NK-92 (cell line): ENCODE data around the gene ZNF579.

Experiments used
- DNase-seq: peaks from one replicate; lab custom pipeline; 2025; ENCODE audit not compliant: unreplicated experiment; lab: John Stamatoyannopoulos, UW

ZNF579 gene, protein sequence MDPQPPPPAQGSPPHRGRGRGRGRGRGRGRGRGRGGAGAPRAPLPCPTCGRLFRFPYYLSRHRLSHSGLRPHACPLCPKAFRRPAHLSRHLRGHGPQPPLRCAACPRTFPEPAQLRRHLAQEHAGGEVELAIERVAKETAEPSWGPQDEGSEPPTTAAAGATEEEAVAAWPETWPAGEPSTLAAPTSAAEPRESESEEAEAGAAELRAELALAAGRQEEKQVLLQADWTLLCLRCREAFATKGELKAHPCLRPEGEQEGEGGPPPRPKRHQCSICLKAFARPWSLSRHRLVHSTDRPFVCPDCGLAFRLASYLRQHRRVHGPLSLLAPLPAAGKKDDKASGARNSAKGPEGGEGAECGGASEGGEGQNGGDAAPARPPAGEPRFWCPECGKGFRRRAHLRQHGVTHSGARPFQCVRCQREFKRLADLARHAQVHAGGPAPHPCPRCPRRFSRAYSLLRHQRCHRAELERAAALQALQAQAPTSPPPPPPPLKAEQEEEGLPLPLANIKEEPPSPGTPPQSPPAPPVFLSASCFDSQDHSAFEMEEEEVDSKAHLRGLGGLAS

DNA sequence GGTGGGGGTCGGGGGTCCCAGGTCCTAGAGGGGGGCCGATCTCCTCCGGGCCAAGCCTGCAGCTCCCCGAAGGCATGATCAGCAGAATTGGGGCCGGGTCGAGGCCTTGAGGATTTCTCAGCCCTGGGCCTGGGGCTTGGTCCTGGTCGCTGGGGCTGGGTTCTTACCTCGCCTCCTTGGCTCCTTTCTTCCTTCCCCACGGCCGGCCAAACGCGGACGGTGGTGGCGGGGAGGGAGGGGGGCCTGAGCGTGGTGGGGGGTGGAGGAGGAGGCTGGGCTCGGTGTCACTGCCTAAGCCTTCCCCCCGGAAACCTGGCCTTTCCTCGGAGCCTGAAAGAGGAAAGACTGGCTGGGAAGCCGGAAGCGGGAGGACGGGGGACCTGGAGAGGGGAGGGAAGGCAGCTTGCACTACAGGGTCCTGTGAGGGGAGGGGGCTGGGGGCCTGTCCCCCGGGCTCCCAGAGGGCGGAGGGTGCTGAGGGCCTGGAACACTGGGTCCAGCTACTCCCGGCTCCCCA is at the start of gene ZNF579:
TSS of gene ZNF579 (minus strand) at position 221 of the 517 bp plus-strand sequence. CDS start 1,209 bp downstream, outside the sequence.
- no peak for DNase-seq

DNA sequence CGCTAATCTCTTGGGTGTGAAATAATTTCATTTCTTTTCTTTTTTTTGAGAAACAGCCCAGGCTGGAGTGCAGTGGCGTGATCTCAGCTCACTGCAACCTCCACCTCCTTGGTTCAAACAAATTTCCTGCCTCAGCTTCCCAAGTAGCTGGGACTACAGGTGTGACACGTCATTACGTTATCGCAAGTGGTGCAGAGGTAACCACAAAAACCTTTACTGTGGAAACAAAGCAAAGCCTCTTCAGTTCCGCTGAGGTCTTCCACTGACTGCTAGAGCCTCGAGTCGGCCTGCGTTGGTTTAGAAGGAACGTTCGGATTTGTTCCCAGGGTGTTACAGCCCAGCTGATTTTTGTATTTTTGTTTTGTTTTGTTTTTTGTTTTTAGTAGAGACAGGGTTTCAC is 45.7 kb upstream of the ZNF579 start:
- no peak for DNase-seq

DNA sequence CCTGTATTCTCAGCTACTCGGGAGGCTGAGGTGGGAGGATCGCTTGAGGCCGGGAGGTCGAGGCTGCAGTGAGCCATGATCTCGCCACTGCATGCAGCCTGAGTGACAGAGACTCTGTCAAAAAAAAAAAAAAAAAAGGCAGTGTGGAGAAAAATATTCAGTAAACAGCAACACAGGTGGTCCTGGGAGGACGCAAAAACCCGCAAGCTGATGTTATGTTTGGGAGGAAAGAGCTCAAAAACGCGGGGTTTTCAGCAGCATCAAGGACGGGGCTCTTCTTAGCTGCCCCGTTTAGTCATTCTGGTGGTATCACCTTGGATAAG is 44.3 kb upstream of the ZNF579 start:
- DNase-seq: no peak

DNA sequence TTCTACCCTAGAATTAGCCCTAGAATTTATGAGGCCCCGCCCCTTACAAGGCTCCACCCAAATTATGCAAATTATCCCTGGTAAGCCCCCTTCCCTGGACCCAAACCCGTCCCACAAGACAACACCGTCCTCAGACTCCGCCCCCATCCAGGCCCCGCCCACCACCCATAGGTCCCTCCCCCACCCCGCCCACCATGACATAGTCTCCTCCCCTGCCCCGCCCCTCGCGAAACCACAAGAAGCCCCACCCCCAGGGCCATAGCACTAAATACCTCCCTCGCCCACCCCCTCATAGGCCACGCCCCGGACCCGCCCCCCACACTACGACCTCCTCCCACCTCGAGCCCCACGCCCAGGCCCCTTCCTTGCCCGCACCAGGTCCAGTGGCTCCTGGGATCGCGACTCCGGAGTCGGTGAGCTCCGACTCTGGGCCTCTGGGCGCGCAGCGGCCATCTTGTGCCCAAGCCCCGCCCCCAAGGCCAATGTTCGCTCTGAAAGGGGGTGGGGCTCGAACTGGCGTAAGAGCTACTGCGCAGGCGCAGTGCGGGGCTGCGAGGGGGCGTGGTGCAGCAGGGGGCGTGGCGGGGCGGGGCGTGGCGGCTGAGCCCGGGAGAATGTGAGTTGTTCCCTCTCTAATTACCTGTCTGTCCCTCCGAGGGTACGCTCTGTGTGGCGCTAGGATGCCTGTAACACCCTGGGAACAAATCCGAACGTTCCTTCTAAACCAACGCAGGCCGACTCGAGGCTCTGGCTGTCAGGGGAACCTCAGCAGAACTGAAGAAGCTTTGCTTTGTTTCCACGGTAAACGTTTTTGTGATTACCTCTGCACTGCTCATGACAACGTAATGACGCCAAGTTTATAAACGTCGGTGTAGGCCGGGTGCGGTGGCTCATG is 43.7 kb upstream of the ZNF579 start, which contains the start of gene ZNF784:
TSS of gene ZNF784 (minus strand) at position 458 of the 895 bp plus-strand sequence. CDS start at position 453, 5 bp downstream.
- peak; percentile 62 for DNase-seq

DNA sequence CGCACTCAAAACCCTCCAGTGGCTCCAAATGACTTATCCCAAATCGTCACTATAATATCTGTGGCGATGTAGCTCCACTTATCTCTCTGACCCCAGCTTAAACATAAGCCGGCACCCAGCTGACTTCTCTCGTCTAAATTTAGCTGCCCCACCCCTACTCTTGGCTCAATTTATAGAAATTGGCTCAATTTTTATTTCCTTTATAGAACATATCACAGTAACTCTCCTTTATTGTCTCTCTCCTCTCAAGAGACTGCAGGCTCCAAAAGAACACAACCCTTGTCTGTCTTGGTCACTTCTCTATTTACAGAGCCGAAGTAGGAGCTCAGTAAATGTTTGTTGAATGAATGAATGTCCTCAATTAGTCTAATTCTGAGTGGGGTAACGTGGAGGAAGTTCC is 42.9 kb upstream of the ZNF579 start:
- no peak for DNase-seq

DNA sequence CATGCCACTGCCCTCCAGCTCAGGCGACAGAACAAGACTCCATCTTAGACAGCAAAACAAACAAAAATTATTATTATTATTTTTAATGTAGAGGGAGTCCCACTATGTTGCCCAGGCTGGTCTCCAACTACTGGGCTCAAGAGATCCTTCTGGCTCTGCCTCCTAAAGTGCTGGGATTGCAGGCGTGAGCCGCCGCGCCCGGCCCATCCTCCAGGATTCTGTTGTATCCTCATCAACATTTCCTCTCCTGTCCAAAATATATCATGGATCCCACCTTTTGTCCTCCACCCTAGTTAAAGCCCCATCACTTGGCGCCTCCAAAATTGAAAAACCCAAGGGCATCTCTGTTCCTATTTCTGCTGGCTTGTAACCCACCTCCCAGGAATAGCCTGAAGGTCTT is 42.5 kb upstream of the ZNF579 start:
- no peak for DNase-seq

DNA sequence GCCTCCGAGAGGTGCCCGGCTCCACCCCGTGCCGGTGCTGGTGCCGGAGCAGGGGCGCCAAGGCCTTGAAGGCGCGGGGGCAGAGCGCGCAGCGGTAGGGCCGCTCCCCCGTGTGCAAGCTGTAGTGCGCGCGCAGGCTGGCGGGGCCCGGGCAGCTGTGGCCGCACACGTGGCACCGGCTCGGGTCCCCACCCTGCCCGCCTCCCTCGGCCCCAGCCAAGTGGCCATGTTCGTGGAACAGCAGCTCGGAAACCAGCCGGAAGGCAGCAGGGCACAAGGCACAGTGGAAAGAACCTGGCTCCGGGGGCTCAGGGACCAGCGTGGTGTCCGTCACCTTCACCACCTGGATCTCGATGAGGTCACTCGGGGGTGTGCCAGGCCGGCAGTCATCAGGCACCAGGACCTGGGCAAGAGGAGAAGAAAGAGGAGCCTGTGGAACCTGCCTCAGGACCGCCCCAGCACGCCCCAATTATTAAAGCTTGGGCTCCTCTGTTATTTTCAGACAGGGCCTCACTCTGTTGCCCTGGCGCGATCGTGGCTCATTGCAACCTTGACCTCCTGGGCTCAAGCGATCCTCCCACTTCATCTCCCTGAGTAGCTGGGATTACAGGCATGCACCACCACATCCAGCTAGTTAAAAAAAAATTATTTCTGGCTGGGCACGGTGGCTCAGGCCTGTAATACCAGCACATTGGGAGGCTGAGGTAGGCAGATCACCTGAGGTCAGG is 41.8 kb upstream of the ZNF579 start:
- DNase-seq: no peak

DNA sequence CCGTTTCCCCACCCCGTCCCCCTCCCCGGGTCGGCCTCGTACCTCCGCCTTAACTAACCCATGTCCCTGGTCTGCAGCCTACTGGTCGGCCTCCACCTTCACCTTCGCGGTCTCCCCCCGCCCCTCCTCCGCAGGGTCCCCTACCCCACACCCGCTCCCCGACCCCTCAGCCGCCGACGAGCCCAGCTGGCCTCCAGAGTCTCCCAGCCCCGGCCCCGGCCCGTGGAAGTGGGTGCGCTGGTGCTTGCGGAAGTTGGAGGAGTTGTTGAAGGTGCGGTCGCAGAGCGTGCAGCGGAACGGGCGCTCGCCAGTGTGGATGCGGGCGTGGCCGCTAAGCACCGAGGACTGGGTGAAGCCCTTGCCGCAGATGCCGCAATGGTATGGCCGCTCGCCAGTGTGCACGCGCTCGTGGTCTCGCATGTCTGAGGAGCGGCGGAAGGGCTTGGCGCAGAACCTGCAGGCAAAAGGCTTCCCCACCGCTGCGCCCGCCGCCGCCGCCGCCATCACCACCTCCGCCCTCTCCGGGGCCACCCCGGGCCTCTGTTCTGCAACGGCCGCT is 41.1 kb upstream of the ZNF579 start:
- no peak for DNase-seq

DNA sequence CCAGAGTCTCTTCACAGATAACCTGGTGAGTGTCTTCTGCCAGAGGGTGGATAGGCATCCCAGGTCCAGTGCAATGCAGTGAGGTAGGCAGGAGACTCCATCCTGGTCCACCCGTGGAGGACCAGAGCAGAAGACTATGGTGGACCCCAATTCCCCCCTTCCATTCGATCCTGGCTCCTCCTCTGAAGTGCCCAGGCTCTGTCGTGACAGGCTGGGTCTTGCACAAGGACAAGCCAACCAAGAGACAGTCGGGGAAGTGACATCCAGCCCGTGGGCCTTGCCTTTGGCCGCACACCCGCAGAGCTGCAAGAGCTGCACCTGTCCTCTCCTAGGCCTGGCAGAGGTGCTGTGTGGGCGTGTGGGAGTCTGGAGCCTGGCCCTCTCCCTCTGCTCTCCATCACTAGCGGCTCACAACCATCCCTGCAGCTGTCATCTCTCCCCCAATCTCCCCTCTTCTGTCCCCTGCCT is 40.6 kb upstream of the ZNF579 start:
- no peak for DNase-seq

DNA sequence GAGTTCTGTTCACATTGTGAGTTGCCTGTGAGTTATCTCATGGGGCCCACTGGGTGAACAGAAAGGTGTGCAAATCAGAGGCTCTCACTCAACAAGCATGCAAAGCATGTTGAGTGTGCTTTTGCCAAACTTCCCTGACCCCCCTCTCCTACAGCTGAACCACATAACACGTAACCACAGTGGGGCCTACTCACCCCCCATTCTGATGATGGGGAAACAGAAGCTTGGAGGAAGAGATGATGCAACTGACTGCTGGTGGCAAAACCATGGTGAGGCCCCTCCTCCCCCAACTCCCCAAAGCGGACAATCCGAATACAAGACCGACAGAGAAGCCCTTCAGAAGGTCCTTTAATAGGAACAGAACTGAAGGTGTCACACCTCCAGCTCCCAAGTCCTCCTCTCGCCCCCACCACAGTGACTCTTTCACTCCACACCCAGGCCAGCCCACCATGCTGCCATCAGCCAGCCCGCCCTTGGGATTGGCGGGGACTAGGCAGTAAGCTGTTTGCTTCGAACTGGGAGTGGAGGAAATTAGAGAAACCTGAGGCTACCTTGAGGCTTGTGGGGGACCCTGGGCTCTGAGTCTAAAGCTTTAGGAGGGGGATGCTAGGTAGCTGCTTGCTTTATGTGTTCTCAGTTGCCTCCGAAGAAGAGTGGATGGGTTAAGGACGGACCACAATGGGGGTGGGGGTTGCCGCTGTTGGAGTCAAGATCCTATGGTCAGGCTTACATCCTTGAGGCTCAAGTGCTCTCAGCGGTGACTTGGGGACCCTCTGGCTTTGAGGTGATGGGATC is 40.0 kb upstream of the ZNF579 start:
- DNase-seq: no peak

DNA sequence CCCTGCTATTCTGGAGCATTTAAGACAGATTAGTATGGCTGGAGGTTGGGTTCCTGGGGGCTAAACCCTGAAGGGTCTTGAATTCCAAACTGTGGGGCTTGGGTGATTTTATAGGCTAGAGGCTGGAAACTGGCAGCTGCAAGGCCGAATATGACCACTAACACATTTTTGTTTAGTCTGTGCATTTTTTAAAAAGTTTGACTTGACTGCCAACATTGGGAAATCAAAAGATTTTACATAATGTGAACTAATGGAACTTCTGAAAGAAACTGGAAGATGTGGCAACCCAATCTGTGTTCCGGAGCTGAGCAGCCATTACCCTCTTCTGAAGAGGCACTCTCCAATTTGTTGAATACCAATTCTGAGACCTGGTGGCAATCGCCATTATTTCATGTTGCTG is 38.6 kb upstream of the ZNF579 start:
- no peak for DNase-seq

DNA sequence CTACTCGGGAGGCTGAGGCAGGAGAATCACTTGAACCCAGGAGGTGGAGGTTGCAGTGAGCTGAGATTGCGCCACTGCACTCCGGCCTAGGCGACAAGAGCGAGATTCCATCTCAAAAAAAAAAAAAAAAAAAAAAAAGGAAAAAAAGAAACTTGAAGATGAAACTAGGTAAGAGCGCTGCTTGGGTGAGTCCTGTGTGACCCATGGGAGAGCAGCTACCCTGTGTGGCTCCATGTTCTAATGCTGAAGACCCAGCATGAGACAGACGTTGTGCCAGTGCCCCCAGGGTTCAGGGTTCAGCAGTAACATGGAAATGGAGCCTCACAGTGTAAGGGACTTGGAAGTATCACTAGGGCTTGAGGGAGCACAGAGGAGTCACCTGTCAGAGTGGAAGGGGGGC is 37.8 kb upstream of the ZNF579 start:
- no peak for DNase-seq

DNA sequence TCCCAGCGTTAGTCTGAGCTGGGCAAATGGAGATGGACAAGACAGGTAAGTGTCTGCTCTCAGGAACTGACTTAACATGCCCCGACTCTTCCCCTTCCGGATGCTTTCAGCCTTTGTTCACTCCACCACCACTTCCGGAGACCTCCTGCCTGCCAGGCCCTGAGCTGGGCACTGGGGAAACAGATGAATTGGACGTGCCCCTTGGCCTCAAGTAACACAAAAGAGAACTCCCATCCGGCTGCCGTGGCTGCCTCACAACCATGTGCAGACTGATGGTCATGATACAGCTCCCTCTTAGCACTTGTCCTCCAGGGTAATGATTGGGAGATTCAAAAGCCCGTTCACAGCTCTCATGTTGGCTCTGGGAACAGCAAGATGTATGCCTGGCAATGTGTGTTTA is 36.8 kb upstream of the ZNF579 start:
- DNase-seq: no peak

DNA sequence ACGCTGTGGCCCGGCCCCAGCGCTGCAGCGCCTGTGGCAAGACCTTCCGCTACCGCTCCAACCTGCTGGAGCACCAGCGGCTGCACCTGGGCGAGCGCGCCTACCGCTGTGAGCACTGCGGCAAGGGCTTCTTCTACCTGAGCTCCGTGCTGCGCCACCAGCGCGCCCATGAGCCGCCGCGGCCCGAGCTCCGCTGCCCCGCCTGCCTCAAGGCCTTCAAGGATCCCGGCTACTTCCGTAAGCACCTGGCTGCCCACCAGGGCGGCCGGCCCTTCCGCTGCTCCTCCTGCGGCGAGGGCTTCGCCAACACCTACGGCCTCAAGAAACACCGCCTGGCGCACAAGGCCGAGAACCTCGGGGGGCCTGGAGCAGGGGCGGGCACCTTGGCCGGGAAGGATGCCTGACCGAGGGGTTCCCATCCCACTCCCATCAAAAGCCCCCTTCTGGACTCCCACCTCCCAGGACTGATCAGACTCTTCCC is 35.8 kb upstream of the ZNF579 start:
- no peak for DNase-seq

DNA sequence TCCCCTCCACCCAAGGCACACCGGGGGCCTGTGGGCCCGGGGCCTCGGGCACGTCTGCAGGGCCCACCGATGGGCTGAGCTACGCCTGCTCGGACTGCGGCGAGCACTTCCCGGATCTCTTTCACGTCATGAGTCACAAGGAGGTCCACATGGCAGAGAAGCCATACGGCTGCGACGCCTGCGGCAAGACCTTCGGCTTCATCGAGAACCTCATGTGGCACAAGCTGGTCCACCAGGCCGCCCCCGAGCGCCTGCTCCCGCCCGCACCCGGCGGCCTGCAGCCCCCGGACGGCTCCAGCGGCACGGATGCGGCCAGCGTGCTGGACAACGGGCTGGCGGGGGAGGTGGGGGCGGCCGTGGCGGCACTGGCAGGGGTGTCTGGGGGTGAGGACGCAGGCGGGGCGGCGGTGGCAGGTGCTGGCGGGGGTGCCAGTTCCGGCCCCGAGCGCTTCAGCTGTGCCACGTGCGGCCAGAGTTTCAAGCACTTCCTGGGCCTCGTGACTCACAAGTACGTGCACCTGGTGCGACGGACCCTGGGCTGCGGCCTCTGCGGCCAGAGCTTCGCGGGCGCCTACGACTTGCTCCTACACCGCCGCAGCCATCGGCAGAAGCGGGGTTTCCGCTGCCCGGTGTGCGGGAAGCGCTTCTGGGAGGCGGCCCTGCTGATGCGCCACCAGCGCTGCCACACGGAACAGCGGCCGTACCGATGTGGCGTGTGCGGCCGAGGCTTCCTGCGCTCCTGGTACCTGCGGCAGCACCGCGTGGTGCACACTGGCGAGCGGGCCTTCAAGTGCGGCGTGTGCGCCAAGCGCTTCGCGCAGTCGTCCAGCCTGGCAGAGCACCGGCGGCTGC is 35.1 kb upstream of the ZNF579 start:
- DNase-seq: no peak

DNA sequence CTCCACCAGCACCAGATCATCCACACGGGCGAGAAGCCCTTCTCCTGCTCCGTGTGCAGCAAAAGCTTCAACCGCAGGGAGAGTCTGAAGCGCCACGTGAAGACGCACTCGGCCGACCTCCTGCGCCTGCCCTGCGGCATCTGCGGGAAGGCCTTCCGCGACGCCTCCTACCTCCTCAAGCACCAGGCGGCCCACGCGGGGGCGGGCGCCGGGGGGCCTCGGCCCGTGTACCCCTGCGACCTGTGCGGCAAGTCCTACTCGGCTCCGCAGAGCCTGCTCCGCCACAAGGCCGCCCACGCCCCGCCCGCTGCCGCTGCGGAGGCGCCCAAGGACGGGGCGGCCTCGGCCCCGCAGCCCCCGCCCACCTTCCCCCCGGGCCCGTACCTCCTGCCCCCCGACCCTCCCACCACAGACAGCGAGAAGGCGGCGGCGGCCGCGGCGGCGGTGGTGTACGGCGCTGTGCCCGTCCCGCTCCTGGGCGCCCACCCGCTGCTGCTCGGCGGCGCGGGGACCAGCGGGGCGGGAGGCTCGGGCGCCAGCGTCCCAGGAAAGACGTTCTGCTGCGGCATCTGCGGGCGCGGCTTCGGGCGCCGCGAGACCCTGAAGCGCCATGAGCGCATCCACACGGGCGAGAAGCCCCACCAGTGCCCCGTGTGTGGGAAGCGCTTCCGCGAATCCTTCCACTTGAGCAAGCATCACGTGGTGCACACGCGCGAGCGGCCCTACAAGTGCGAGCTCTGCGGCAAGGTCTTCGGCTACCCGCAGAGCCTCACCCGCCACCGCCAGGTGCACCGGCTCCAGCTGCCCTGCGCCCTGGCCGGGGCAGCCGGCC is 34.3 kb upstream of the ZNF579 start:
- no peak for DNase-seq

DNA sequence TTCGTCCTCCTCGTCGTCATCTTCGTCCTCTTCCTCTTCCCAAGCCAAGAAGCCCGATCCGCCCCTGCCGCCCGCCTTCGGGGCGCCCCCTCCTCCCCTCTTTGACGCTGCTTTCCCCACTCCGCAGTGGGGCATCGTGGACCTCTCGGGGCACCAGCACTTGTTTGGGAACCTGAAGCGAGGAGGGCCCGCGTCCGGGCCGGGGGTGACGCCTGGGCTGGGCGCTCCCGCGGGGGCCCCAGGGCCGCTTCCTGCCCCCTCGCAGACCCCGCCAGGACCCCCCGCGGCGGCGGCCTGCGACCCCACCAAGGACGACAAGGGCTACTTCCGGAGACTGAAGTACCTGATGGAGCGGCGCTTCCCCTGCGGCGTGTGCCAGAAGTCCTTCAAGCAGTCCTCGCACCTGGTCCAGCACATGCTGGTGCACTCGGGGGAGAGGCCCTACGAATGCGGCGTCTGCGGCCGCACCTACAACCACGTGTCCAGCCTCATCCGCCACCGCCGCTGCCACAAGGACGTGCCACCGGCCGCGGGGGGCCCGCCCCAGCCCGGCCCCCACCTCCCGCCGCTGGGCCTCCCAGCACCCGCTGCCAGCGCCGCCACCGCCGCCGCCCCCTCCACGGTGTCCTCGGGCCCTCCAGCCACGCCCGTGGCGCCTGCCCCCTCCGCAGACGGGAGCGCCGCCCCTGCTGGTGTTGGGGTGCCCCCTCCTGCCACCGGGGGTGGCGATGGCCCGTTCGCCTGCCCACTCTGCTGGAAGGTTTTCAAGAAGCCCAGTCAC is 33.5 kb upstream of the ZNF579 start:
- DNase-seq: no peak
